Hippocampal formation (tissue), 2 donors: ENCODE data around the gene STK32A.
"Not testable (repeated sequence)": the region's sequence is repeated elsewhere in the genome, so short reads cannot be mapped to it uniquely, and the experiment has no call there.

ENCODE experiments used
- DNase-seq, 2 donors: peaks; one replicate each; lab custom pipeline; 2025; lab: John Stamatoyannopoulos, UW

STK32A gene

GRCh38 chr5:147234825-147235635 is at the start of gene STK32A:
STK32A (plus strand) TSS chr5:147235026; CDS start chr5:147239635, 4,609 bp downstream.
- no peak for DNase-seq

GRCh38 chr5:147187099-147187540 is 47.7 kb upstream of the STK32A start:
- DNase-seq = no peak

GRCh38 chr5:147188200-147189108 is 46.4 kb upstream of the STK32A start:
- peak; percentile 25 to 76 for DNase-seq

- no peak for DNase-seq
Measured at GRCh38 chr5:147189109-147189424, 45.8 kb upstream of the STK32A start.

GRCh38 chr5:147190331-147190730 is 44.5 kb upstream of the STK32A start:
- DNase-seq = peak in 1 of 2 donors; percentile 56

GRCh38 chr5:147193123-147193522 is 41.7 kb upstream of the STK32A start:
- no peak for DNase-seq

- DNase-seq = no peak
Measured at GRCh38 chr5:147200004-147200403, 34.8 kb upstream of the STK32A start.

GRCh38 chr5:147203213-147203612 is 31.6 kb upstream of the STK32A start:
- DNase-seq = no peak

GRCh38 chr5:147204576-147204975 is 30.2 kb upstream of the STK32A start:
- no peak for DNase-seq

GRCh38 chr5:147208134-147208533 is 26.7 kb upstream of the STK32A start:
- peak; percentile 51 to 97 for DNase-seq

GRCh38 chr5:147216552-147217154 is 18.2 kb upstream of the STK32A start:
- no peak for DNase-seq

GRCh38 chr5:147223343-147223742 is 11.5 kb upstream of the STK32A start:
- no peak for DNase-seq

GRCh38 chr5:147223948-147224791 is 10.7 kb upstream of the STK32A start:
- DNase-seq = peak in 1 of 2 donors; percentile 23

- DNase-seq = no peak
Measured at GRCh38 chr5:147225938-147226337, 8.9 kb upstream of the STK32A start.

- DNase-seq = no peak
Measured at GRCh38 chr5:147226512-147226911, 8.3 kb upstream of the STK32A start.

- DNase-seq = no peak
Measured at GRCh38 chr5:147234239-147234824, 494 bp upstream of the STK32A start.

- no peak for DNase-seq
Measured at GRCh38 chr5:147240266-147240985, 5.6 kb downstream of the STK32A start.

GRCh38 chr5:147243238-147243637 is 8.4 kb downstream of the STK32A start:
- DNase-seq = not testable (repeated sequence)

- DNase-seq = no peak
Measured at GRCh38 chr5:147245381-147246165, 10.7 kb downstream of the STK32A start.

GRCh38 chr5:147248561-147248960 is 13.7 kb downstream of the STK32A start:
- DNase-seq = no peak
